ENCODE results near the gene TMSB4X. TPM values are rescaled to one million over a fixed set of nuclear protein-coding genes. Genes with fewer than 3 reads are reported as not detected.
"Not testable (repeated sequence)": the region's sequence is repeated elsewhere in the genome, so short reads cannot be mapped to it uniquely, and the experiment has no call there.

Gene TMSB4X
- total and polyA plus RNA-seq, 3 experiments from 2014 or later = 3,415 to 28,788 (median 3,478) TPM

- peaks cover 54 to 65% (median 65%) of the 10 kb centered on the region in 3 donors for H3K4me1 Mint-ChIP-seq
- H3K36me3 ChIP-seq (ENCODE audit: insufficient read depth, low read length); H3K4me3 Mint-ChIP-seq; H3K27me3 ChIP-seq (ENCODE audit: insufficient read depth, low read length, poor library complexity, severe bottlenecking); CTCF ChIA-PET; H3K36me3 Mint-ChIP-seq; DNase-seq; H3K9me3 ChIP-seq (ENCODE audit: low read length); POLR2A ChIA-PET; H3K9me3 Mint-ChIP-seq; H3K27ac ChIP-seq (ENCODE audit: low read depth, low read length); H3K27me3 Mint-ChIP-seq; H3K4me3 ChIP-seq (ENCODE audit: low read length); H3K27ac Mint-ChIP-seq: not testable (repeated sequence)
- H3K4me1 ChIP-seq (ENCODE audit: insufficient read depth, low read length) = peaks cover 56% of the 10 kb centered on the region
These were observed 11.6 kb upstream of the TMSB4X start for GRCh38 chrX:12963210-12963850.

- Mint-ChIP-seq H3K36me3 (no peaks in the 10 kb centered on the region), H3K4me1 (peaks cover 53 to 68% (median 67%) of the 10 kb centered on the region in 3 donors), H3K27me3 (peaks cover 0 to 6% of the 10 kb centered on the region in 2 donors), H3K9me3 (peaks cover 0 to 2% (median 0%) of the 10 kb centered on the region in 5 donors), H3K4me3 (no peak overlapping the region), H3K27ac (peak overlapping the region in 5 of 8 donors; percentile 47 to 96 (median 62))
- ChIA-PET POLR2A (interaction anchor here (1.5 to 15.0 kb wide), 2 partner anchors 10 kb away, joined by 3 to 194 read pairs; partner anchors contain the start of gene TMSB4X), CTCF (interaction anchor here (0.8 to 16.4 kb wide), 5 partner anchors 8 to 724 kb away, joined by 3 to 224 read pairs (median 4); no protein-coding TSS in a partner anchor)
- no peaks in the 10 kb centered on the region for H3K27me3 ChIP-seq (ENCODE audit: insufficient read depth, low read length, poor library complexity, severe bottlenecking)
- no peaks in the 10 kb centered on the region for H3K9me3 ChIP-seq (ENCODE audit: low read length)
- H3K4me1 ChIP-seq (ENCODE audit: insufficient read depth, low read length) = peaks cover 63% of the 10 kb centered on the region
- DNase-seq = no peak
- no peak overlapping the region for H3K27ac ChIP-seq (ENCODE audit: low read depth, low read length)
- no peak overlapping the region for H3K4me3 ChIP-seq (ENCODE audit: low read length)
- H3K36me3 ChIP-seq (ENCODE audit: insufficient read depth, low read length) = no peaks in the 10 kb centered on the region
These were observed 9.6 kb upstream of the TMSB4X start for GRCh38 chrX:12965131-12965940.

- Mint-ChIP-seq H3K9me3 (peaks cover 0 to 2% (median 0%) of the 10 kb centered on the region in 5 donors), H3K4me1 (peaks cover 53 to 68% (median 67%) of the 10 kb centered on the region in 3 donors), H3K36me3 (peaks cover 0 to 3% (median 0%) of the 10 kb centered on the region in 3 donors), H3K27me3 (peaks cover 0 to 6% of the 10 kb centered on the region in 2 donors), H3K4me3 (peak overlapping the region in 2 of 7 donors; percentile 73 to 74), H3K27ac (peak overlapping the region in 7 of 8 donors; percentile 35 to 98 (median 96))
- no peak overlapping the region for H3K27ac ChIP-seq (ENCODE audit: low read depth, low read length)
- no peaks in the 10 kb centered on the region for H3K9me3 ChIP-seq (ENCODE audit: low read length)
- no peak overlapping the region for H3K4me3 ChIP-seq (ENCODE audit: low read length)
- H3K27me3 ChIP-seq (ENCODE audit: insufficient read depth, low read length, poor library complexity, severe bottlenecking) = no peaks in the 10 kb centered on the region
- H3K4me1 ChIP-seq (ENCODE audit: insufficient read depth, low read length) = peaks cover 57% of the 10 kb centered on the region
- no peaks in the 10 kb centered on the region for H3K36me3 ChIP-seq (ENCODE audit: insufficient read depth, low read length)
- ChIA-PET CTCF (interaction anchor here (0.8 to 16.4 kb wide), 6 partner anchors 9 to 723 kb away, joined by 3 to 224 read pairs (median 4); no protein-coding TSS in a partner anchor), POLR2A (interaction anchor here (1.5 to 15.0 kb wide), 2 partner anchors 9 to 11 kb away, joined by 3 to 194 read pairs; partner anchors contain the start of gene TMSB4X)
- DNase-seq = no peak
These were observed 8.8 kb upstream of the TMSB4X start for GRCh38 chrX:12966151-12966550.

- H3K4me3 ChIP-seq (ENCODE audit: low read length) = peak overlapping the region; percentile 59
- peaks cover 0 to 2% (median 0%) of the 10 kb centered on the region in 5 donors for H3K9me3 Mint-ChIP-seq
- peak in 1 of 5 donors; percentile 31 for DNase-seq
- H3K36me3 Mint-ChIP-seq = peaks cover 0 to 11% (median 0%) of the 10 kb centered on the region in 3 donors
- peak overlapping the region; percentile 85 to 98 (median 96) for H3K27ac Mint-ChIP-seq
- H3K4me1 Mint-ChIP-seq = peaks cover 49 to 66% (median 58%) of the 10 kb centered on the region in 3 donors
- H3K9me3 ChIP-seq (ENCODE audit: low read length) = no peaks in the 10 kb centered on the region
- H3K4me1 ChIP-seq (ENCODE audit: insufficient read depth, low read length) = peaks cover 47% of the 10 kb centered on the region
- peaks cover 0 to 15% of the 10 kb centered on the region in 2 donors for H3K27me3 Mint-ChIP-seq
- CTCF ChIA-PET = interaction anchor here (0.9 to 16.4 kb wide), 7 partner anchors 10 to 678 kb away, joined by 3 to 224 read pairs (median 5); no protein-coding TSS in a partner anchor
- POLR2A ChIA-PET = interaction anchor here (0.6 to 15.0 kb wide), 6 partner anchors 10 to 125 kb away, joined by 3 to 194 read pairs (median 6); no protein-coding TSS in a partner anchor
- H3K27ac ChIP-seq (ENCODE audit: low read depth, low read length) = peak overlapping the region; percentile 38
- no peaks in the 10 kb centered on the region for H3K27me3 ChIP-seq (ENCODE audit: insufficient read depth, low read length, poor library complexity, severe bottlenecking)
- H3K36me3 ChIP-seq (ENCODE audit: insufficient read depth, low read length) = no peaks in the 10 kb centered on the region
- H3K4me3 Mint-ChIP-seq = peak overlapping the region; percentile 72 to 83 (median 75)
These were observed 7.0 kb upstream of the TMSB4X start for GRCh38 chrX:12967711-12968465.

GRCh38 chrX:12970691-12971202 lies 4.2 kb upstream of the TMSB4X start:
- peak overlapping the region; percentile 92 to 99 (median 96) for H3K27ac Mint-ChIP-seq
- peak overlapping the region; percentile 70 for H3K4me3 ChIP-seq (ENCODE audit: low read length)
- H3K4me1 ChIP-seq (ENCODE audit: insufficient read depth, low read length) = peaks cover 40% of the 10 kb centered on the region
- H3K4me3 Mint-ChIP-seq = peak overlapping the region; percentile 91 to 100 (median 98)
- H3K27me3 Mint-ChIP-seq = peaks cover 0 to 31% of the 10 kb centered on the region in 2 donors
- peaks cover 8% of the 10 kb centered on the region for H3K36me3 ChIP-seq (ENCODE audit: insufficient read depth, low read length)
- ChIA-PET CTCF (interaction anchor here (0.8 to 16.4 kb wide), 6 partner anchors 10 to 118 kb away, joined by 3 to 224 read pairs (median 32); no protein-coding TSS in a partner anchor), POLR2A (interaction anchor here (0.6 to 15.0 kb wide), 8 partner anchors 15 to 122 kb away, joined by 3 to 194 read pairs (median 8); no protein-coding TSS in a partner anchor)
- peaks cover 47 to 58% (median 51%) of the 10 kb centered on the region in 3 donors for H3K4me1 Mint-ChIP-seq
- H3K9me3 Mint-ChIP-seq = peaks cover 0 to 4% (median 0%) of the 10 kb centered on the region in 5 donors
- H3K36me3 Mint-ChIP-seq = peaks cover 6 to 39% (median 6%) of the 10 kb centered on the region in 3 donors
- peak in 4 of 5 donors; percentile 45 to 75 (median 74) for DNase-seq
- no peaks in the 10 kb centered on the region for H3K9me3 ChIP-seq (ENCODE audit: low read length)
- peak overlapping the region; percentile 80 for H3K27ac ChIP-seq (ENCODE audit: low read depth, low read length)
- H3K27me3 ChIP-seq (ENCODE audit: insufficient read depth, low read length, poor library complexity, severe bottlenecking) = no peaks in the 10 kb centered on the region

GRCh38 chrX:12971282-12972003 lies 3.5 kb upstream of the TMSB4X start:
- Mint-ChIP-seq H3K27ac (peak overlapping the region; percentile 92 to 99 (median 96)), H3K36me3 (peaks cover 10 to 45% (median 11%) of the 10 kb centered on the region in 3 donors), H3K4me1 (peaks cover 44 to 52% (median 48%) of the 10 kb centered on the region in 3 donors), H3K4me3 (peak overlapping the region; percentile 91 to 100 (median 98)), H3K27me3 (peaks cover 0 to 35% of the 10 kb centered on the region in 2 donors), H3K9me3 (peaks cover 0 to 7% (median 0%) of the 10 kb centered on the region in 5 donors)
- DNase-seq = no peak
- peaks cover 34% of the 10 kb centered on the region for H3K4me1 ChIP-seq (ENCODE audit: insufficient read depth, low read length)
- H3K27me3 ChIP-seq (ENCODE audit: insufficient read depth, low read length, poor library complexity, severe bottlenecking) = no peaks in the 10 kb centered on the region
- no peaks in the 10 kb centered on the region for H3K9me3 ChIP-seq (ENCODE audit: low read length)
- POLR2A ChIA-PET = interaction anchor here (1.1 to 15.0 kb wide), 6 partner anchors 16 to 121 kb away, joined by 3 to 194 read pairs (median 12); no protein-coding TSS in a partner anchor
- peak overlapping the region; percentile 70 for H3K4me3 ChIP-seq (ENCODE audit: low read length)
- H3K27ac ChIP-seq (ENCODE audit: low read depth, low read length) = peak overlapping the region; percentile 80
- CTCF ChIA-PET = interaction anchor here (2.9 to 16.4 kb wide), 5 partner anchors 11 to 117 kb away, joined by 9 to 224 read pairs (median 42); no protein-coding TSS in a partner anchor
- H3K36me3 ChIP-seq (ENCODE audit: insufficient read depth, low read length) = peaks cover 12% of the 10 kb centered on the region

Measured in CD8-positive, alpha-beta memory T cell (primary cell).